Measurements from ENCODE around the gene CREB1.

Gene CREB1

GRCh38 chr2:207504513-207505170 is 25.1 kb upstream of the CREB1 start:
- peak in 3 of 4 experiments; percentile 37 to 49 (median 46) for DNase-seq

GRCh38 chr2:207505171-207505570 is 24.6 kb upstream of the CREB1 start:
- DNase-seq = peak in 1 of 4 experiments; percentile 10

DNA sequence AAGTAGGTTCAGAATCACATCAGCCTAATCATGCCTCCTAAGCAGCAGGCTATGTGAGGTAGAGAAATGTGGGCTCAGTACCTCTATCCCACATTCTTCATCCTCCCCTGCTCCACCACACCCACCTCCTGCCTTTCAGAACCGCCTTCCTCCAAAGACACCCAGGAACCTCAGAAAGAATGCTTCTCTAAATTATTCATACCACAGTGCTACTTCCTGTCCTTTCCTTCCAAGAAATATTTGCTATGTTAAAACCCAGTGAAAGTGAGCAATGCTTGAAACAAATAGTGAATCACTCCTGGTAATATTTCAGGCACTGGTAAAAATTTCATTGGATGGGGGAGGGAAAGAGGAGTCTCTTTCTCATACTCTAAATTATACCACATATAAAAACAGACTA is 24.0 kb upstream of the CREB1 start:
- peak in 3 of 4 experiments; percentile 59 to 82 (median 78) for DNase-seq

- DNase-seq = no peak
Observed at GRCh38 chr2:207506426-207506825, 23.3 kb upstream of the CREB1 start.

GRCh38 chr2:207510148-207510547 is 19.6 kb upstream of the CREB1 start:
- no peak for DNase-seq

DNA sequence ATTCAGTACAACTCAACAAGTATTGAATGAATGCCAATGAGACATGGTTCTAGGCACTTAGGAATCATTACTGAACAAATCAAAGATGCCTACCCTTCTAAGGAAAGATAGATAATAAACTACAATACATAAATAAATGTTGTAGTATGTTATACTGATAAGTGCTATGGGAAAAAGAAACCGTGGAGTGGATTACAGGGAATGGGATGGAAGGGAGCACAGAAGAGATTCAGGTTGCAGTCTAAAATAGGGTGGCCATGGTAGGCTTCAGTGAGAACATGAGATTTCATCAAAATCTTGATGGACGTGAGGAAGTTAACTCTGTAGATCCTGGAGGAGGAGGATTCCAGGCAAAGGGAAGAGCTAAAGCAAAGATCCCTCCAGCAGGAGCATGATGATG is 17.9 kb upstream of the CREB1 start:
- DNase-seq = no peak

DNA sequence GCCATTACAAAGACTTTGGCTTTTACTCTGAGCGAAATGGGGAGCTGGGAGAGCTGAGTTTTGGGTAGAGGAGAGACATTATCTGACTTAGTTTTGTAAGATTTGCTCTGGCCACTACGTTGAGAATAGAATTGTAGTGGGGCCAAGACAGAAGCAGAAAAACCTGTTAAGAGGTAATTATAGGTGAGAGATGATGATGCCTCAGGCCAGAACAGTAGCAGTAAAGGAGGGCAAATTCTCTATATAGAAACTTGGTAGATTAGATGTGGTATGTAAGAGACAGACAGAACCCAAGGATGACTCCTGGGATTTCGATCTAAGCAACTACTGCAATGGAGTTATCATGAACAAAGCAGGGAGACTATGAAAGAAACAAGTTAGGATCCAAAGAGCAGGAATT is 17.4 kb upstream of the CREB1 start:
- no peak for DNase-seq

GRCh38 chr2:207513551-207514257 is 16.1 kb upstream of the CREB1 start:
- peak; percentile 37 to 81 (median 56) for DNase-seq

DNA sequence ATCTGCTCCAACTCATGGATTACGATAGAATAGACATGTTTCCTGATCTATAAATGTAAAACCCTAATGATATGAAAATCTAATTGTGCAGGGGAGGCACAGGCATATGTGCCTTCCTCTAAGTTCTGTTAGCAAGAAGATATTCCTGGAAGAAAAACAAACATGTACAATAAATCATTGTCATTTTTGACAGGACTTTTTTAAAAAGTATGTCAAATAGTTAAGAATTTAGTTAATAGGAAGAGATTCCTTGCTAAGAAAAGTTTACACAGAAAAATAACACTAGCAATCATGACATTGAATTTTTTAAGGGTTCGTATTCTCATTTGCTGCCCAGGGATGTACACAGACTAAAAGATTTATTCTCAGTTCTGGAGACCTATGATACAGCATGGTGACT is 15.3 kb upstream of the CREB1 start:
- no peak for DNase-seq

DNA sequence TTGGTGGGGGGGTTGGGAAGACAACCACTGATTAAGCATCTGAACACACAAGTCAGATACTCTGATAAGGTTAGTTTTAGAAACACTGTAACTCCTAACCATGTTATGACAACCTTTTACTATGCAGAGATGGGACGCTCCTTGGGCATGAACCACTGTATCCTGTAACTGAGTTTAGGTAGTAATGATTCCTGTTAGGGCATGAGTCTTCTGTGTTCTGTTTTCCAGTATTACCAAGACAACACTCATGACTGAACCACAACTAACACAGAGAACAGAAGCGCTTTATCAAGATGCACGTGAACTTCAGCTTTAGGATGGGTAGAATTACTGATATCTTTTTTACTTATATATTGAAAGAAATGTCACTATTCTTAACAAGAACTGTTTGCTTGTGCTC is 14.1 kb upstream of the CREB1 start:
- DNase-seq = no peak

DNA sequence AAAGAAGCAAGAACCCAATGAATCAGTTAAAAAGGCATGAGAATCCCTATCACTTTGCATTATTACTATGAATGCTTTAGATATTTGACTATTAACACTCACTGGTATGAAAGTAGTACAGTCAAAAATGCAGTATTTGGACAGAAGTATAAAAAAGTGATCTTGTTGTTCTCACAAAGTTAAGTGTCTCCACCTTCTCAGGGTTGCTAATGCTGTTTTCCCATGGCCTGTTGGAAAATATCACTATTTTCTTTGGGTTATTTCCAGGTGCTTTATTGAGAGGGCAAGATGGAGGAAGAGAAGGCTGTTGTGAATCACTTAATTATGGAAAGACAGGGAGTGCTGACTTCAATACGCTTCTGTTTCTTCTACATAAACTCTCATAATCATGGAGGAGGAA is 13.6 kb upstream of the CREB1 start:
- no peak for DNase-seq

DNA sequence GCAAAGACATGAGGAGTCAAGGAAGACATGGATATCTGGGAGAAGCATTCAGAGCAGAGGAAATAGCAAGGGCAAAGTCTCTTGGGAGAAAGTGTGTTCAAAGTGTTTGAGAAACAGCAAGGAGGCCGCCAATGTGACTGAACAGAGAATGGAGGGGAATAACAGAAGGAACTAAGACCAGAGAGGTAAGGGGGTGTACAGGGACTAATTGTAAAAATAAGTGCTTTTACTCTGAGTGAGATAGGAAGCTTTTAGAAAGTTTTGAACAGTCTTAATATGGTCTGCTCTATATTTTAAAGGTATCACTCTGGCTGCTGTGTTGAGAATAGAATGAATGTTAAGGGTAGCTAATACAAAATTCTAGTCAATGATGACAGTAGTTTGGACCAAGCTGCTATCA is 6.8 kb upstream of the CREB1 start:
- DNase-seq = no peak

- DNase-seq = peak in 3 of 4 experiments; percentile 10 to 52 (median 52)
Observed at GRCh38 chr2:207525296-207525695, 4.5 kb upstream of the CREB1 start.

DNA sequence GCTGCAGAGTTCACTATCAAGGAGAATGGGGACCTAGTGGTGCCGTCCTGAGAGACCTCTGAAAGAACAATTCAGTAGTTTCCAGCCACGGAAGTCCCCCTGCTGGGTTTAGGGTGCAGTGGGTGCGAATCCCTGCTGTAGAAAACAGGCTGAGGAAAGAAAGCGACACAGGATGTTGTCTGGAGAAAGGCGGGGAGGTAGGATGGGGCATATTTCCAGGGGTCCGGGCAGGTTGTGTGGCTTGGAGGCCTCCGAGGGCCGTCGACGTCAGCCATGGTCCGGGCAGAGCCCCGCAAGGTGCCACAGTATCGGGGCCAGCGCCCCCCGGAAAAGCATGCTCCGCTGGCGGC is 807 bp upstream of the CREB1 start:
- peak; percentile 31 to 62 (median 56) for DNase-seq

GRCh38 chr2:207530160-207531031 is 634 bp downstream of the CREB1 start:
- DNase-seq = peak; percentile 60 to 75 (median 72)

- DNase-seq = peak in 1 of 4 experiments; percentile 18
Observed at GRCh38 chr2:207531032-207531952, 1.5 kb downstream of the CREB1 start.

DNA sequence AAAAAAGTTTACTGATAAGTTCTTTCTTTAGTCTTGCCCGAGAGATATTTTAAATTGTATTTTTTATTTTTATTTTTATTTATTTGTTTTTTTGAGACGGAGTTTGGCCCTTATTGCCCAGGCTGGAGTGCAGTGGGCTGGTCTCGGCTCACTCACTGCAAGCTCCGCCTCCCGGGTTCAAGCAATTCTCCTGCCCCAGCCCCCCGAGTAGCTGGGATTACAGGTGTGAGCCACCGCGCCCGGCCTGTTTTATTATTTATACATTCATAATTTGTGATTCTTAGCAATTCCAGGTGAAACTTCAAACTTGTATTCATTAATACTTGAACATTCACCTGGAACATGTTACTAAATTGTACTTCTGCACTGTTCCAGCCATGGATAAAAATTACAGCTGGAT is 2.9 kb downstream of the CREB1 start:
- DNase-seq = no peak

DNA sequence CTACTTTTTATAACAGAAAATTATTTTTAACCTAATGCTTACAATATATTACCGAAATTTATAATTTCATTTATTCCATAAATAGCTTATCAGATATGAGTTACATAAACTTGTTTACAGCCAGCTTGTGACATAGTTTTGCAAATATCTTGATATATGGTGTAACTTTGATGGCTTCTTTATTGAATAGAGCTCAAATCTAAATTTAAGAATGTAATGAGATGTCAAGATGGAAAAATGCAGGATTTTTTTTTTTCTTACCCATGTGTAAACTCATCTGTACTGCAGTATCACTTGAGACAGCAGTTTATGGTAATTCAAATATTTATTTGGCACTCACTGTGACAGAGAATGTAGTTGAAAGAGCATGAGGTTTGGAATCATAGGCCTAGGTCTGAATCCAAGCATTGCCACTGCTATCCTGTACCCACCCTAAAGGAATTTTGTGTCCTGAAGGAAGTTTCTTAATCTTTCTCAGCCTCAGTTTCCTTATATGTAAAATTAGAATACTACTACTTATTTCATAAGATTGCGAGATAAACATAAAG is 3.8 kb downstream of the CREB1 start:
- DNase-seq = no peak

DNA sequence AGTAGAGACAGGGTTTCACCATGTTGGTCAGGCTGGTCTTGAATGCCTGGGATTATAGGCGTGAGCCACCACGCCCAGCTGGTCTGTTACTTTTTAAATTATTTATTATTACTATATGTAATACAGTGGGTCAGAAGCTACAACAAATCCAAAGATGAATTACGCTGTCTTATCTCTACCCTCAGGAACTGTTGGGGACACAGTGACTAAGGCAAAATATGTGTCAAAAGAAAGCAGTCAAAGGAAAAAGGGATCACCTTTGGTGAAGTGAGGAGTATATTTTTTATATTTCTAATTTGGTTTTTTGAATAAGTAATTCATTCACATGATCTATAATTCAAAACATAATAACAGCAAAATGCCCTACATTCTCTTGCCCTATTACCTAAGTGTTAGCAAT is 4.7 kb downstream of the CREB1 start:
- no peak for DNase-seq

- DNase-seq = no peak
Observed at GRCh38 chr2:207539470-207539869, 9.7 kb downstream of the CREB1 start.

DNA sequence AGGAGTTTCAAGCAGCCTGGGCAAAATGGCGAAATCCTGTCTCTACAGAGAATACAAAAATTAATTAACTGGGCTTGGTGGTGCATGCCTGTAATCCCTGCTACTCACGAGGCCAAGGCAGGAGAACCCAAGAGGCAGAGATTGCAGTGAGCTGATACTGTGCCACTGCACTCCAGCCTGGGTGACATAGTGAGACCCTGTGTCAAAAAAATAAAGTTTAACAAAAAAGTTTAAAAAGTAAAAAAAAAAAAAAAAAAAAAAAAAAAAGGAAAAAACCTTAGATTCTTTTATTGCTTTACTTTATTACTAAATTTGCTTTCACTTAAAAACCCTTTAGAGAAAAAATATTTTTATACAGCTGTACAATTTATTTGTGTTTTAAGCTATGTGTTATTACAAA is 10.7 kb downstream of the CREB1 start:
- no peak for DNase-seq

- DNase-seq = no peak
Observed at GRCh38 chr2:207541933-207542332, 12.2 kb downstream of the CREB1 start.

Data from suppressor macrophage (primary cell).